Measurements from ENCODE around the gene MYD88. TPM values are rescaled to one million over a fixed set of nuclear protein-coding genes. Genes with fewer than 3 reads are reported as not detected.

Gene MYD88
- total RNA-seq, 1 donor from 2014 or later, result 22.4 TPM

GRCh38 chr3:38146504-38146903 is 8.0 kb downstream of the MYD88 start:
- no peak for DNase-seq (ENCODE audit: low spot score)
- H3K4me1 Mint-ChIP-seq (ENCODE audit: low read depth), result no peaks in the 10 kb centered on the region
- H3K27me3 Mint-ChIP-seq (ENCODE audit: low read depth), result no peaks in the 10 kb centered on the region
- H3K36me3 Mint-ChIP-seq (ENCODE audit: low read depth), result peaks cover 6% of the 10 kb centered on the region
- H3K27ac Mint-ChIP-seq (ENCODE audit: unreplicated experiment), result no peak overlapping the region
- no peak overlapping the region for H3K4me3 Mint-ChIP-seq (ENCODE audit: unreplicated experiment)
- H3K9me3 Mint-ChIP-seq (ENCODE audit: low read depth), result peaks cover 21% of the 10 kb centered on the region
- no peak for TF ChIP-seq CTCF (IDR thresholded peaks at IDR 0.05)

DNA sequence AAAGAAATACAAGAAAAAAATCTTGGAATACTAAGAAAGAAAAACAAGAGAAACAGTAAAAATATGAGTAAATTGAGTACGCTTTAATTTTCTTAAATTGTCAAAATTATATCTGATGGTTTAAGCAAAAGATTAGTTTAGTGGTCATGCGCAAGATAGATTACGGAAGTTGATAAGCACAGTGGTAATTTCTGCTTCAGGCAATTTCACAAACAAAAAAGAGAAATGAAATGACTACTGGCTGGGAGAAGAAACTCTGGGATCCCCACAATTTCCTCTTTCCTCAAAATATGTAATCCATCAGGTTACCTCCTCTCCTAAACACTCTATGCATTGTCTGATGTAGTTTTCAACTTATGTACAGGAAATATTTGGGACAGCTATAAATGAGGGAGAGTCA is 9.0 kb downstream of the MYD88 start:
- H3K27ac Mint-ChIP-seq (ENCODE audit: unreplicated experiment), result no peak overlapping the region
- no peaks in the 10 kb centered on the region for H3K4me1 Mint-ChIP-seq (ENCODE audit: low read depth)
- no peaks in the 10 kb centered on the region for H3K27me3 Mint-ChIP-seq (ENCODE audit: low read depth)
- no peak for DNase-seq (ENCODE audit: low spot score)
- peaks cover 2% of the 10 kb centered on the region for H3K36me3 Mint-ChIP-seq (ENCODE audit: low read depth)
- H3K9me3 Mint-ChIP-seq (ENCODE audit: low read depth), result peaks cover 21% of the 10 kb centered on the region
- no peak overlapping the region for H3K4me3 Mint-ChIP-seq (ENCODE audit: unreplicated experiment)
- no peak for TF ChIP-seq CTCF (IDR thresholded peaks at IDR 0.05)

DNA sequence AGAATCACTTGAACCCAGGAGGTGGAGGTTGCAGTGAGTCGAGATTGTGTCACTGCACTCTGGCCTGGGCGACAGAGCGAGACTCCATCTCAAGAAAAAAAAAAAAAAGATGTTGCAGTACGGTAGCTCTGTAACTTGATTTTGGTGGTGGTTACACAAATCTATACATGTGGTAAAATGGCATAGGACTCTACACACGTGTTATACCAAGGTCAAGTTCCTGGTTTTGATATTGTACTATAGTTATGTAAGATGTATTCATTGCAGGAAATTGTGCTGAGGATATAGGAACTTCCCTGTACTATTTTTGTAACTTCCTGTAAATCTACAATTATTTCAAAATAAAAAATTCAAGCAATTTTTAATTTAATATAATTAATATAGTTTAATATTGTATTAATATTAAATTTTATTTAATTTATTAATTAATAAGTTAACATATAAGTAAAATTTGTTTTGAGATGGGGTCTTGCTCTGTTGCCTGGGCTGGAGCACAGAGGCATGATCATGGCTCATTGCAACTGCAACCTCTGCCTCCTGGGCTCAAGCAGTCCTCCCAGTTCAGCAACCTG is 9.9 kb downstream of the MYD88 start:
- TF ChIP-seq CTCF (IDR thresholded peaks at IDR 0.05), result no peak
- H3K36me3 Mint-ChIP-seq (ENCODE audit: low read depth), result peaks cover 2% of the 10 kb centered on the region
- no peak overlapping the region for H3K4me3 Mint-ChIP-seq (ENCODE audit: unreplicated experiment)
- H3K9me3 Mint-ChIP-seq (ENCODE audit: low read depth), result peaks cover 21% of the 10 kb centered on the region
- no peaks in the 10 kb centered on the region for H3K4me1 Mint-ChIP-seq (ENCODE audit: low read depth)
- H3K27ac Mint-ChIP-seq (ENCODE audit: unreplicated experiment), result no peak overlapping the region
- no peak for DNase-seq (ENCODE audit: low spot score)
- H3K27me3 Mint-ChIP-seq (ENCODE audit: low read depth), result no peaks in the 10 kb centered on the region

GRCh38 chr3:38149708-38150107 is 11.2 kb downstream of the MYD88 start:
- Mint-ChIP-seq H3K27me3 (ENCODE audit: low read depth) (no peaks in the 10 kb centered on the region), H3K36me3 (ENCODE audit: low read depth) (peaks cover 2% of the 10 kb centered on the region), H3K4me3 (ENCODE audit: unreplicated experiment) (no peak overlapping the region), H3K4me1 (ENCODE audit: low read depth) (no peaks in the 10 kb centered on the region), H3K9me3 (ENCODE audit: low read depth) (peaks cover 21% of the 10 kb centered on the region), H3K27ac (ENCODE audit: unreplicated experiment) (no peak overlapping the region)
- TF ChIP-seq CTCF (IDR thresholded peaks at IDR 0.05), result no peak
- no peak for DNase-seq (ENCODE audit: low spot score)

GRCh38 chr3:38150780-38151528 is 12.5 kb downstream of the MYD88 start:
- TF ChIP-seq CTCF (IDR thresholded peaks at IDR 0.05), result no peak
- Mint-ChIP-seq H3K9me3 (ENCODE audit: low read depth) (peaks cover 16% of the 10 kb centered on the region), H3K27me3 (ENCODE audit: low read depth) (no peaks in the 10 kb centered on the region), H3K4me3 (ENCODE audit: unreplicated experiment) (no peak overlapping the region), H3K27ac (ENCODE audit: unreplicated experiment) (no peak overlapping the region), H3K4me1 (ENCODE audit: low read depth) (no peaks in the 10 kb centered on the region), H3K36me3 (ENCODE audit: low read depth) (peaks cover 2% of the 10 kb centered on the region)
- no peak for DNase-seq (ENCODE audit: low spot score)

Measured in chondrocyte (in vitro differentiated cells).